Kidney epithelial cell (primary cell): Measurements from ENCODE around the gene METTL17. TPM values are rescaled to one million over a fixed set of nuclear protein-coding genes. Genes with fewer than 3 reads are reported as not detected.

ENCODE experiments used
- DNase-seq: peaks from one replicate; pipeline ENCODE4 v3.0.0-alpha.2; 2010; ENCODE audit warnings: low read depth
- H3K27me3 ChIP-seq: 2 replicates; pipeline ENCODE4 v1.6.0; 2011; ENCODE audit warnings: low read length; ENCODE audit not compliant: control insufficient read depth, insufficient read depth
- H3K36me3 ChIP-seq: 2 replicates; pipeline ENCODE4 v1.5.1; 2011; ENCODE audit warnings: low read length; ENCODE audit not compliant: control insufficient read depth, insufficient read depth
- H3K4me3 ChIP-seq: 2 replicates; pipeline ENCODE4 v1.5.1; 2011; ENCODE audit warnings: low read depth, mild to moderate bottlenecking, control low read depth, low read length
- total RNA-seq: library from RNA; depleted of rRNA; stranded (reverse); fragments of >200 nt; gene quantifications from 2 replicates; pipeline ENCODE4 v1.2.3, GENCODE V29; 2015
- TF ChIP-seq, protein P1 (sequence below): IDR thresholded peaks from 2 replicates; pipeline ENCODE4 v1.5.1; 2011; ENCODE audit warnings: mild to moderate bottlenecking, moderate library complexity, low read length, control low read depth, inconsistent platforms; ENCODE audit not compliant: insufficient read depth, poor library complexity, severe bottlenecking

The METTL17 gene
- total RNA-seq, 1 donor from 2014 or later = 93.0 TPM

GRCh38 chr14:21015312-21015711 is 25.5 kb downstream of the METTL17 start:
- no peak overlapping the region for H3K4me3 ChIP-seq
- H3K27me3 ChIP-seq = peaks cover 3% of the 10 kb centered on the region
- H3K36me3 ChIP-seq = no peaks in the 10 kb centered on the region
- TF ChIP-seq, protein P1, sequence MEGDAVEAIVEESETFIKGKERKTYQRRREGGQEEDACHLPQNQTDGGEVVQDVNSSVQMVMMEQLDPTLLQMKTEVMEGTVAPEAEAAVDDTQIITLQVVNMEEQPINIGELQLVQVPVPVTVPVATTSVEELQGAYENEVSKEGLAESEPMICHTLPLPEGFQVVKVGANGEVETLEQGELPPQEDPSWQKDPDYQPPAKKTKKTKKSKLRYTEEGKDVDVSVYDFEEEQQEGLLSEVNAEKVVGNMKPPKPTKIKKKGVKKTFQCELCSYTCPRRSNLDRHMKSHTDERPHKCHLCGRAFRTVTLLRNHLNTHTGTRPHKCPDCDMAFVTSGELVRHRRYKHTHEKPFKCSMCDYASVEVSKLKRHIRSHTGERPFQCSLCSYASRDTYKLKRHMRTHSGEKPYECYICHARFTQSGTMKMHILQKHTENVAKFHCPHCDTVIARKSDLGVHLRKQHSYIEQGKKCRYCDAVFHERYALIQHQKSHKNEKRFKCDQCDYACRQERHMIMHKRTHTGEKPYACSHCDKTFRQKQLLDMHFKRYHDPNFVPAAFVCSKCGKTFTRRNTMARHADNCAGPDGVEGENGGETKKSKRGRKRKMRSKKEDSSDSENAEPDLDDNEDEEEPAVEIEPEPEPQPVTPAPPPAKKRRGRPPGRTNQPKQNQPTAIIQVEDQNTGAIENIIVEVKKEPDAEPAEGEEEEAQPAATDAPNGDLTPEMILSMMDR = no peak
- DNase-seq = no peak

- peaks cover 3% of the 10 kb centered on the region for H3K27me3 ChIP-seq
- H3K4me3 ChIP-seq = no peak overlapping the region
- TF ChIP-seq, protein P1 = no peak
- no peak for DNase-seq
- H3K36me3 ChIP-seq = no peaks in the 10 kb centered on the region
Measured at GRCh38 chr14:21016413-21017190, 26.8 kb downstream of the METTL17 start.

- no peaks in the 10 kb centered on the region for H3K36me3 ChIP-seq
- TF ChIP-seq, protein P1 = no peak
Measured at GRCh38 chr14:21017528-21018245, 27.9 kb downstream of the METTL17 start.

DNA sequence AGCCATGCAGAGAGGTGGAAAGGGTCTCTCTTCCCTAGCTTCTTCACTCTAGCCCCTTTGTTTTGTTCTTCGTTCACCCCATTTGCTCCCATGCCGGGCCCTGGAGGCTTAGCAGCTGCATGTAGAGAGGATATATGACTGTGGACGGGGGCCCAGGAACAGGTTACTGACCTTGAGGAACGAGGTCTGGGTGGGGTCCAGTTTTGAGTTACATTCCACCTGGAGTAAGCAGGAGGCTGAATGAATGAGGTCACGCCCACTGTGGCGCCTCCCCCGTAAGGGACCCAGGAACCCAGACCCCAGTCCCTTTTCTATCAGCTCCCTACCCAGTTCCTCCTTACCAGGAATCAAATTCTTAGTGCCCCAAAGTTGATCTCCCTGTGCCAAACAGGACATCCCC is 28.5 kb downstream of the METTL17 start:
- Histone ChIP-seq H3K36me3 (no peaks in the 10 kb centered on the region), H3K27me3 (peaks cover 6% of the 10 kb centered on the region), H3K4me3 (no peak overlapping the region)
- DNase-seq = no peak
- TF ChIP-seq, protein P1 = no peak

More at GRCh38 chr14:21017528-21018245, 27.9 kb downstream of the METTL17 start:
- Histone ChIP-seq H3K27me3 (peaks cover 5% of the 10 kb centered on the region), H3K4me3 (no peak overlapping the region)
- no peak for DNase-seq

DNA sequence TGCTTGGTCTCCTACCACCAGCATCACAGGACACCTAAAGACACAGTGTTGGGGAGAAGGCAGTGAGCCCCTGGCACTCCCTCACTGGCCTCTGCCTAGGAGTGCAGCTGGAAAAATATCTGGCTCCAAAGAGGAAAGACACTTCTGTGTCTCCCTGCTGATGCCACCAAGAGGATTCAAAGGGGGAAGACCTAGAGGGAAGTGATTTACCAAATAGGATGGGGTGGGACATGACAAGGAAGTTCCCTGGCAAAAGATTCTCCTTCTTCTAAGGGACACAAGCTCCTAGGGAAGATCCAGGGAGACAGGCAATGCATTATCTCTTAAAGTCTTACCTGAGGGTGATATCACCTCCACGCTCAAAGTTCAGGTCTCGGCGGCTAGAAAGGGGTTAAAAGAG is 29.0 kb downstream of the METTL17 start:
- no peak for DNase-seq
- no peaks in the 10 kb centered on the region for H3K36me3 ChIP-seq
- TF ChIP-seq, protein P1 = no peak
- no peak overlapping the region for H3K4me3 ChIP-seq
- H3K27me3 ChIP-seq = peaks cover 10% of the 10 kb centered on the region

GRCh38 chr14:21019366-21019765 is 29.6 kb downstream of the METTL17 start:
- DNase-seq = no peak
- TF ChIP-seq, protein P1 = no peak
- H3K27me3 ChIP-seq = peaks cover 16% of the 10 kb centered on the region
- H3K36me3 ChIP-seq = no peaks in the 10 kb centered on the region
- H3K4me3 ChIP-seq = no peak overlapping the region
